ENCODE results near the gene PRR29.

The PRR29 gene

DNA sequence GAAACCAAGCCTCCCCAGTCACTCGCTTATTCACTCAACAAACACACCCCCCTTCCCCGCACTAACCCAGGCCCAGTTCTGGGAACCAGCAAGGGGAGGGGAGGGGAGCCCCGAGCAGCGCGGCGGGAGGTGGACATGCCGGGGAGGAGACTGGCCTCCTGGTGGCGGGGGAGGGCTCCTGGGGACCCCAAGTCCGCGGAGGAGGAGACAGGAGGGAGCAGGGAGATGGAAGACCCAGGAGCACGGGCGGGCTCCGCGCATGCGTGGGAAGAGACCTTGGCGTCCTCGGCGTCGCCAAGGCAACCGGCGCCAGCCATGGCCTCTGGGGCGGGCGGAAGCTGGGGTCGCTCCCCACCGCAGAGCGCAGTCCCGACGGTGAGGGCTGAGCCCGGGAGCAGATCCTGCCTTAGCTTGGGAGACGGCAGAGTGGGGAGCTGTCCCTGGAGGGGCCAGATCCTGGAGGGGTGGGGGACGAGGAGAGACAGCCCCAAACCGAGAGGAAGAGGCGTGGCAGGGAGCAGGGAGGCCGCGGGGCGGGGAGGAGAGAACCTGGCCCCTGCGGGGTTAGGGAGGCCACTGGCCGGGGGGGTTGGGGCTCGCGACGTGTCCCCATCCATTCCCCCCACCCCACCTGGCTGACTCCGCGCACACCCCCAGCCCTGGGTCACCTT is at the start of gene PRR29:
PRR29 (plus strand) TSS at position 302 of the 671 bp plus-strand sequence; CDS start at position 316, 14 bp downstream.
- DNase-seq (ENCODE audit: low read depth in 2 of 2) = peak; percentile 53 to 58

DNA sequence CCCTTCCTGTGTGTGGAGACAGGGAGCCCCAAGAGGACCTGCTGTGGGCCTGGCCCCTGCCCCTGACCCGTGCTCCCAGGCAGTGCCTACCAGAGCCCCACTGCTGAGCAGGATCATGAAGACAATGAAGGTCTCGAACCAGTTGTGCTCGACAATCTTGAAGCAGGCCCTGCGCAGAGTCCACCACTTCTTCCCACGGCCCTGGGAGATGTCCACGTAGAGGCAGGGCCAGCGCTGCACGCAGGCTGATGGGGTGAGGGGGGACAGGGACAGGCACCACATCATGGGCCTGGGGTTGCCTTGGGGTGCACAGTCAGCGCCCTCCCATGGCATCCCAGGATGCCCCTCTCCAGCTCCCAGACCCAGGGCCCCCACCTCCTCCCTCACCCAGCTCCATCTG is 49.6 kb upstream of the PRR29 start:
- DNase-seq (ENCODE audit: low read depth in 2 of 2) = no peak

DNA sequence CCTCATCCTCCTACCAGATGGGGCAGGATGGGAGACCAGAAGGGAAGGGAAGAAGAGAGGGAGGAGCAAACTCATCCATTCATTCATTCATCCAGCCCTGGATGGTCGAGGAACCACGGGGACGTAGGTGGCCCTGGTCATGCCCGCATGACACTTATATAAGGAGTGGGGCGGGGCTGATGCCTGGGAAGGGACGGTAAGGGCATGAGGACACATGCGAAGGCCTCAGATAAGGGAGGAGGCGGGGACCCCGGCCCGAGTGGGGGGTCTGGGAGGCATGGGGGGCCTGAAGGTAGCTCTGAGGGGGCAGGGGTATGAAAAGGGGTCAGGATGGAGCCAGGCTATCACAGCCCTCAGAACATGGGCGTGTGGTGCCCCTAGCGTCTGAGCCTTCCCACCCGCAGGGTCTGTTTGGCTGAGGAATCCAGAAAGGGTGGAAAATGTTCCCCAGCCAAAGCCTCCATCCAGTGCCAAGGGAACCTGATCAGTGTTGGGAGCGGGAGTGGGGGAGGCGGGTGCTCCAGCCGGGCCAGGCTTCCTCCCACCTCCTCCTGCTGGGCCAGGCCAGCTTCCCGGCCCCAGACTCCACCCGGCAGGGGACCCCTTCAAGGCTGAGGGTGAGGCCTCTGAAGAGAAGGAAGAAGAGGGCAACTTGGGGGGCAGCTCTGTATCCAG is 48.4 kb upstream of the PRR29 start:
- no peak for DNase-seq (ENCODE audit: low read depth in 2 of 2)

DNA sequence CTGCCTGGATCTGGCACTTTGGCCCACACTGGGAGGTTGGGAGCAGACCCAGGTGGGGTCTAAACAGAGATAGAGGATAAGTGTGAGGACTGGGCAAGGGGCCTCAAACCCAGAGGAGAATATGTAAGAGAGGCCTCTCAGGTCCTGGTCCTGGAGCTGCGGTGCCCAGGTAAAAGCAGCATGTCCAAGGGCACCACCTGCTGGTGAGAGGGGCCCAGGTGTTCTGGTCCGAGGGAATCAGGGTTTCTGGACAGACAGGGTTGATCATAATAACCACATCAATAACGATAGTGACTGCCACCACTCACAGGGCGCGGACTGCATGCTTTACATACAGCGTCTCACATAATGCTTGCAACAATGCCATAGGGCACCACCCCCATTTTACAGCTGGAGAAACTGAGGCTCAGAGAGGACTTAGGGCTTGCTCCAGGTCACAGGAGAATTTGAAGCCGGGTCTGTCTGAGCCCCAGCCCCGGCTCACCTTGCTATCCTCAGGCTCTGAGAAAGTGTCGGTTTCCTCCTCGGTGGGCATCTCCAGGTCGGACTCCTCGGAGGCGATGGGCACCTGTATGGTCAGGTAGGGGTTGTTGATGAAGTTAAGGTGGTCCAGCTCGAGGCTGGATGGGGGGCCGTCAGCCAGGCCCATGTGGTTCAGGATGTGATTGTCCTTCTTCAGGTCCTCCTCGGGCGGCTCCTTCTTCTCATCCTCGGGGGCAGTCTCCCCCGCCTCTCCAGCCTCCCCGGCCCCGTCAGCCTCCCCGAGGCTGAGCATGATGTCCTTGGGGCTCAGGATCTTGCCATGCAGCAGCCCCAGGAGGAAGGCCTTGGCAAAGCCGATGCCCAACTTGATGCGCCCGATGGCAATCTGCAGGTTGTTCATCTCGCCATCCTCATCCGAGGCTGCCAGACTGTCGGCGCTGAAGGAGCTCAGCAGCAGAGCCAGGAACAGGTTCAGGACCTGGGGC is 46.9 kb upstream of the PRR29 start:
- no peak for DNase-seq (ENCODE audit: low read depth in 2 of 2)

DNA sequence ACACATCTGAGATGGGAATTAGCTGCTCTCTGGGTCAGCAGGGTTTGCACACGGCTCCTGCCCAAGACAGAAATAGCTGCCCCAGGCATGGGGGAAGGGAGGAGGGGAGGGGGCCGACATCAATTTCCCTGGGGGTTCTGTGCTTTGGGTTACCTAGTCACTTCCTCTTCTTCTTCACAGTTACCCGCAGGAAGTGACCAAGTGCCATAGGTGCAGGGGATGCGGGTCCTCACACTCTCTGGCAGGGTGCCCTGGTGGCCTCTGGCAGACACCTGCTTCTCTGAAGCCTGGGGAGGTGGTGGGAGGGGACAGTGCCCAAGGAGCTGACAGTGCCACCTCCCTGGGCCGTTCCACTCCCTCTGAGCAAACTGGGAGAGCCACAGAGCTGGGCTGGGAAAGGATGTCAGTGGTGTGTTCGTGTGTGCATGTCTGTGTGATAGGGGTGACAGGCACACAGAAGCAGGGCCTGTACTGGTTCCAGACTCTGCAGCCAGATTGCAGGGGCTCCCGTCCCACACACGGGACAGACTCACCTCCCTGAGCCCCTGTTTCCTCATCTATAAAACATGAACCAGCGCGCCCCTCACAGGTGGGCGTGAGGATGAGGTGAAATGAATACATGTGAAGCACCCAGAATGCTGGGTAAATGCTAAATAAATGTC is 43.6 kb upstream of the PRR29 start:
- no peak for DNase-seq (ENCODE audit: low read depth in 2 of 2)

DNA sequence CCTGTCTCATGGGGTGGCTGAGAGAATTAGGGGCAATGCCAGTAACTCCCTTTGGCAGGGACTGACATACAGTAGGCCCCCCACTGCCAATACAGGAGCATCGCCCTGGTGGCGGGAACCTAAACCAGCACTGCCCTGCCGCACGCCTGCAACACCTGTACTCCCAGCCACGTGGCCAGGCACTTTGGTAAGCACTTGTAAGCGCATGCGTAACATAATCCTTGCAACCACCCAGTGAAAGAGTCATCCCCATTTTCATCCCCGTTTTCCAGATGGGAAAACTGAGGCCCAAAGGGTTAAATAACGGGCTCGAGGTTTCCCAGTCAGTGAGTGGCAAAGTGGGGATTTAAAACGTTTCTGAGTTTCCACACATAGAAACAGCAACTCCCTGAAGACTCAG is 42.9 kb upstream of the PRR29 start:
- no peak for DNase-seq (ENCODE audit: low read depth in 2 of 2)

DNA sequence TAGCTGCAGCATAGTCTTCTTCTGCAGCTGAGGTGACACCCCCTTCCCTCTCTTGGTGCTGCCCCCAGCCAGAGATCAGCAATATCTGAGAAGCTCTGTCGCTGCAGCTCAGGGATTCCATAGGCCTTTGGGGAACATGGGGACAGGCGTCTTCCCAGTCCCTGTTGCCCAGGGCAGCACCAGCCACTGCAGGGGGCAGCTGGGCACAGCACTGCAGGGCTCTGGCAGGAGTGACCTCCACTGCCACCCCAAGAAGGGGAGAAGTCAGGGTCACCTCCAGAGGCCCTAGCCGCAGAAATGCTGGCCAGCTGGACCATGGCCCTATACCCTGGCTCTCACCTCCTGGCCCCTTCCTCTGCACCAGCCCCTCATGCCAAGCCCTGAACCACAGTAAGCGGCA is 42.4 kb upstream of the PRR29 start:
- DNase-seq (ENCODE audit: low read depth in 2 of 2) = no peak

DNA sequence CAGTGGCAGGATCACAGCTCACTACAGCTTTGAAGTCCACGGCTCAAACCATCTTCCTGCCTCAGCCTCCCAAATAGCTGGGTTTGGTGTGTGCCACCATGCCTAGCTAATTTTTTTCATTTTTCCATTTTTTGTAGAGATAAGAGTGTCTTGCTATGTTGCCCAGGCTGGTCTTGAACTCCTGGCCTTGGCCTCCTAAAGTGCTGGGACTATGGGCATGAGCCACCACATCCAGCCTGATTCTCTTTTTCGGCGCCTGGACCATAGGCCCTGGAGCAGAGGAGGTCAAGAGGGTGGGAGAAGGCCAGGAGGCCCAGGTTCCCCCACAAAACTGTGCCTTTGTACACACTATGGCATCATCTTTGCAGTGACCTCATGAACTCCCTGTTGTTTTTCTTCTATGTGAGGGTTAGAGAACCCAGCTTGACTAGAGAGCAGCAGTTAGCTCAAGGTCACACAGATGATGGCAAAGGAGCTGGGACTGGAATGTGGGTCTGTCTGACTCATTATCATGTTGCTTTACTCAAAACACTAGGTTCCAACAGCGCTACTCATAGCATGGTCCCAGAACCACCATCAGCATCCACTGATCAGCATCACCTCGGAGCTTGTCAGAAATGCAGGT is 41.7 kb upstream of the PRR29 start:
- DNase-seq (ENCODE audit: low read depth in 2 of 2) = no peak

DNA sequence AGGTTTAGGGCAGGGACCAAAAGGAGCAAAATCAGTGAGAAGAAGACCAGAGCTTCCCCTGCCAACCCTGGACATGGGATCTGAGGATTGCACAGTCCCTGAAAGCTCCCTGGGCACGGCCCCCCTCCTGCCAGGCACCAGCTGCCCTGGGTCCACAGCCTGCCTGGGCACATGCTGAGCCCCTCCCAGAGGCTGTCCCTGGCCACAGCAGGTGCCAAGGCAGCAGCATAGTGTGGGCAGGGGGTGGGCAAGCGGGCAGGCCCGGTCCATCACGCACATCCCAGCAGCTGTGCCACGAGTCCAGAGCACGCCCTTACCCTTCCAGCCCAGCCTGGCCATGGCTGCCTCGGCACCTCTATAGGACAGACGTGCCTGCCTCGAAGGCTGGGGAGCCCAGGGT is 38.1 kb upstream of the PRR29 start:
- DNase-seq (ENCODE audit: low read depth in 2 of 2) = no peak

DNA sequence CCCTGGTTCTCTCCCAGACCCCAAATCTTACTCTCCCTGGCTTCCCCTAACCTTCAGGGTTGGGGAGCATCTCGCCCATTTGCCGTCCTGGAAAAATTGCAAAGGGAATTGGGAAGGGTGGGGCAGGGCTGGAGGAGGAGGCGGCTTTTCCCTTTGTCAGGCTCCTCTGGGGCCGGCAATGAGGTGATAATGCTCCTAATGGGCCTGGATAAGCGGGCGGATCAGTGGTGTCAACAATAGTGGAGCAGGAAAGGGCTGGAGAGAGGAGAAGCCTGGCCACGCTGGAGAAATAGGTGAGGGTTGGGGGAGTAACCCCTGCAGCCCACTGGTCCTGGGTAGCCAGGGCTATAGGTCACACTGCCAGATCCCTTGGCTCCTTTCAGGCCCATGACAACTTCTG is 37.7 kb upstream of the PRR29 start:
- DNase-seq (ENCODE audit: low read depth in 2 of 2) = no peak

DNA sequence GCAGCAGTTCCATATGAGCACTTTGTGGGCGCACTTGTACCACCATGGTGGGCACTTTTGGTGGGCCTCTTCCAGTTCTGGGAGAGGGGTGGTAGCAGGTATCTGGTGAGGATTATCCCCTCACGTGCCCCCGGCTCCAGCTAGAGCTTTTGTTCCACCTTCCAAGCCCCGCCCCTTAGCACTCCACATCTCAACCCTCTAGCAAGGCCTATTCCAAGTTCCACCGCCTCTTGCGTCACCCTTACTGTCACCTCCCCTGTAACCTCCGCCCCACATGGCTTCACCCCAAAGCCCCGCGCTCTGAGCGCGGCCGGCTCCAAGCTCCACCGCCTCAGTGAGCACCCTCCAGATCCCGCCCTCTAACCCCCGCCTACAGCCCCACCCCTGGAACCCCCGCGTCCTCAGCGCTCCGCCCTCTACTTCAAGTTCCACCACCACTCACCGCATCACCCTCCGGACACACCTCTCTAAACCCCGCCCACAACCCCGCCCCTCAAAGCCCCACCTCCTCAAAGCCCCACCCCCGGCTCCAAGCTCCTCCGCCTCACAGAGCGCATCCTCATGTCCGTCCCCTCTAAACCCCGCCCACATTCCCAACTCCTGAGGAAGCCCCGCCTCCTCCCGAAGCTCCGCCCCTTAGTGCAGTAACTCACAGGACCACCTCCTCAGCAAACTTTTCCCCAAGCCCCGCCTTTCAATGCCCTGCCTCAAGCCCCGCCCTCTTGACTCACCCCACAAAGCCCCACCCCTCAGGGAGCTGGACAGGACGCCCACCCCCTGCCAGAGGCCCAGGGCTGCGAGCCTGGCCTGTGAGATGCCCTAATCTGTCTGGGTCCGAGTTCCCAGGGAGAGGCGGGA is 36.6 kb upstream of the PRR29 start:
- DNase-seq (ENCODE audit: low read depth in 2 of 2) = peak in 1 of 2 donors; percentile 14

DNA sequence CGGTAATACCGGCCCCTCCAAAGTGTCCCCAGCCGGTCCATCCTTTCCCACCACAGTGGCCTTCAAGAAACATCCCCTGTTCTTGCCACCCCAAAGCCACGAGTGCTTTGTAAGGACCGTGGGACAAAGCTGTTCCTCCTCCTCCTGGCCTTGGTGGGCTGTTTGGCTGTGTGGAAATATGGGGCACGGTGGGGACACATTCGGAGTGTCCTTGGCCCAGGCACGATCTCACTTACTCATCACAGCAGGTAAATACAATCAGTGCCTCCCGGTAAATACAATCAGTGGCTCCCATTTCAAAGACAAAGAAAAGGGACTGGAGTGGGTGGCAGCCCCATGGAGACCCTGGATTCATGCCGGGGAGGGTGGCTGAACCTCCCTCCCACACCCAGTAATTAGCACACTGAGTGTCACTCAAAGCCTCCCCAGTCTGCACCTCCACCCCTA is 35.8 kb upstream of the PRR29 start:
- DNase-seq (ENCODE audit: low read depth in 2 of 2) = no peak

DNA sequence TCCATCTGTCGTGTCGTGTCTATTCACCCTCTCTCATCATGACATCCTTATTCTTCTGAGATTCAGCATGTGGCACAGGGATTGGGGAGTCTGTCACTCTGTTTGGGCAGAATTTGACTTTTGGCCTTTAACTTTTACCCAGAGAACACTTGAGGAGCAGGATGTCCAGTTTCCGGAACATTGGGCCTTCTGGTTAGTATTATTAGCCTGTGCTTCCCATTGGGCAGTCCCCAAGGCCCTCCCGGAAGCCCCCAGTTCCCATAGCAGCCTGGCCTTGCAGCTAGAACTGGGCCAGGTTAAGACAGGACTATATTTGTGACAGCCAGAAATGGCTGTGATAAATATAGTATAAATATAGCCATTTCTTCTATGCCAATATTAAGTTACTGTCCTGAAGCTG is 35.0 kb upstream of the PRR29 start:
- DNase-seq (ENCODE audit: low read depth in 2 of 2) = no peak

DNA sequence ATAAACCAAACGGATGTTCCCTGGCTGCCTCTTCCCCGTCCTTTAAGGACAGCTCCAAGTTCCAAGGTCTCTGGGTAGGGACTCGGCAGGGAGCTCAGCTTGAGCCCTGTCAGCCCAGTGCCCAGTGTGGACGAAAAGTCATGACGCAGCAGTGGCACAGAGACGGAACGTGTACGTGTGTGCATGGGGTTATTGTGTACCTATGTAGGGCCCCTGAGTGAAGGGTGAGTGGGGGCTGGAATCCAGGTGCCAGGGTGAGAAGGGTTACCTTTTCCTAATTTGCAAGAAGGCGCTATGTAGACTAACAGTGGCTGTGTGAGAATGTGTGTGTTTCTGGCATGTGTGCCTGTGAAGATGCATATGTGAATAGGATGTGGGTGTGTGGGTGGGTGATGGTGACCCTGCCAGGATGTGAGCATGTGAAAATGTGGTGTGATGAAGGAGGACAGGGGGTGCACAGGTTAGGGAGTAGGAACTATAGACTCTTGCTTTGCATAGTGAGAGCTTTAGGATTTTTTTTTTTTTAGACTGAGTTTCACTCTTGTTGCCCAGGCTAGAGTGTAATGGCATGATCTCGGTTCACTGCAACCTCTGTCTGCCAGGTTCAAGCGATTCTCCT is 31.4 kb upstream of the PRR29 start:
- DNase-seq (ENCODE audit: low read depth in 2 of 2) = peak in 1 of 2 donors; percentile 31

DNA sequence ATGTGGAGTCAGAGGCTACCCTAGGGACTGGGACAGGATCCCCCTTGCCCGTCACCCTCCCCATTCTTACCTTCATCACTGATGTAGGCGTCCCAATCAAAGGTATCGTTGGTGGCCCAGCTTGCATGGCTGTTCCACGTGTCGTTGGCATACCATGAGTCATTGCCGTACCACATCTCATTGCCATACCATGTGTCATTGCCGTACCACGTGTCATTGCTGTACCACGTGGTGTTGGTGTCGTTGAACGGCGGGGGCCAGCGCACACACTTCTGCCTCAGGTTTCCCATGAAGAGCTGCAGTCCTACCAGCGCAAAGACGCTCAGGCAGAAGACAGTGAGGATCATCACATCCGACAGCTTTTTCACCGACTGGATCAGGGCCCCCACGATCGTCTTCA is 30.2 kb upstream of the PRR29 start:
- peak in 1 of 2 donors; percentile 31 for DNase-seq (ENCODE audit: low read depth in 2 of 2)

DNA sequence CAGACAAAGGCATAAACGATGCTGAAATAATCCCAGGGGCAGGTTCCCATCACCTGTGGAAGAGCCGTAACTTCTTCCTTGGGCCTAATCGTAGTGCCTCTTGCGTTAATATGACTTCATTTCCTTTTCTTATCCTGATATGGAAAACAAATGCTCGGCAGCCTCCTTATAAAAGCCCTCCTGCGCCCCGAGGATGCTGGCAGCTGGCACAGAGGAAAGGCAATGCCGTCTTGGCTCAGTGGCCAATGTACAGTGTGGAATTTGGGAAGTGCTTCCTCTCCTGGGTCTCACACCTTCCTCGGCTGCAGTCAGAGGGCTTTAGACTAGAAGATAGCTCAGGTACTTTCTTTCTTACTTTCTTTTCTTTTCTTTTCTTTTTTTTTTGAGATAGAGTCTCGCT is 28.9 kb upstream of the PRR29 start:
- no peak for DNase-seq (ENCODE audit: low read depth in 2 of 2)

DNA sequence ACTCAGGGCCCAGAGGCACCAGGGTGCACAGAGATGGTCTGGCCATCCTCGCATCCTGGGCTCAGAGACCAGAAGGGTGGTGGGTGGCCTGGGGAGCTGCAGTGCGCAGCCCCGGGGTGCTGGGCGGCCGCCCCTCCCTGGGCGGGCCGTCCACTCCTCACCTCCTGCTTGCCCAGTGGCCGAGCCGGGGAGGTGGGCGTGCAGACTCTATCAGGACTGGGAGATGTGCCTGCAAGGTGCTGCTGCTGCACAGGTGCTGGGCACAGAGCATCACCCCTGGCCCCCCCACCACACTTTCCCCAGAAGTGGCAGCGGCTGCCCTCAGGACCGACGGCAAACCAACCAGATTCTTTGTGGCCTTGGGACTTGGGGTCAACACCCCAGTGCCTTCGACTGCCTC is 25.4 kb upstream of the PRR29 start, which contains the start of gene SCN4A:
SCN4A (minus strand) TSS at position 123 of the 400 bp plus-strand sequence; CDS start at position 46, 77 bp downstream.
- DNase-seq (ENCODE audit: low read depth in 2 of 2) = no peak

DNA sequence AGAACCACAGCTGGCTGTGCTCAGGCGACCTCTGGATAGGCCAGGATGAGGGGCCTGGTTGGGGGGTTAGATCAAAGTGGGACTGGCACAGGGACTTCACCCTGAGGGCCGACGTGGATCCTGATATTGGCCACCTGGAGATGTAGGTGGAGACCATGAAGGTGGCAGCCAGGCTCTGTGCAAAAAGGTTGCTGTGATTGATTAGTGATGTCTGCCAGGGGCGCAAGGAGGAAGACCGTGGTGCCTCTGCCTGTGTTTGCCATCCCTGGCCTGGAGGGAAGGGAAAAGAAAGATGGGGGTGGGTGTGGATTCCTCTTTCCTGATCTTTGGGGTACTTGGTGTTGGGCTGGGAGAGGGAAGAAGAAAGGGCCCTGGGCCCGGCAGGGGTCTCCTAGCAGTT is 24.9 kb upstream of the PRR29 start:
- DNase-seq (ENCODE audit: low read depth in 2 of 2) = no peak

DNA sequence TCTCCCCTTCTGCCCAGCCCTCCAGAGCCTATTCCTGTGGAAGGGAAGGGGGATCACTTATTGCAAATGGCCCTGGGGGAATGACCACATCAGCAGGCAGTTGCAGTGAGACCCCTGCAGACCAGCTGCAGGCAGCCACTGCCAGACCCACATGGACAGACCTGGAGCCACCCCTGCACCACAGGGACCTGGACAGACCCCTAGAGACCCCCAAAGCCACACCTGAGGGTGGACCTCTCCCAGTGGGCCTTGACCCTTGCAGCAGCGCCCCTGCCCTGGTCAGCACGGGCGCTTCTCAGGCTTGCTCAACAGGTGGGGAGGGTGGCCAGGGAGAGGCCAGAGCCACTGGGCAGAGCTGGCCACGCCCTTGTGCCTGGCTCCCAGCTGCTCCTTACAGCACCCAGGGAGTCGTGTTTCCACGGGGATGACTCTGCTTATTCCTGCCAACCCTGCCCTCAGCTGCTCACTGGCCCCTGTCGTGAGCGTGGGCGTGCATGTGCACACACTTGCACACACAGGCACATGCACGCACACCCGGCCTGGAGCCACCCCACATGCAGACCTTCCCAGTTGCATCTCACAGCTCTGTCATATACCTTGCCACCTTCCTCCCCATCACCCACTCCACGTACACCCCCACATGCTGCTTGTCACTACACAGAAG is 24.1 kb upstream of the PRR29 start:
- DNase-seq (ENCODE audit: low read depth in 2 of 2) = no peak

Measured in stimulated activated CD8-positive, alpha-beta memory T cell treated with anti-CD3 and anti-CD28 coated beads, Interleukin-15, amount 100 ng/mL, for 48 hours (primary cell).